ENCODE data around the gene EIF2S3. TPM values are rescaled to one million over a fixed set of nuclear protein-coding genes. Genes with fewer than 3 reads are reported as not detected.

EIF2S3 gene
- total and polyA plus RNA-seq, 2 of the 8 experiments (the other 6 are each of a cell fraction or from before 2014, with no cell fraction given) = 65.5 to 259 TPM

GRCh38 chrX:24113181-24113580, 58.4 kb downstream of the EIF2S3 start:
- Histone ChIP-seq H3K79me1 (ENCODE audit: low read depth, low read length) (no peaks in the 10 kb centered on the region), H4K20me1 (replicated peaks in 1 of 2; ENCODE audit: control insufficient read depth in 1 of 2, insufficient read depth in 2 of 2, low read length in 2 of 2) (no peaks in the 10 kb centered on the region), H3K9ac (replicated peaks in 1 of 4; ENCODE audit: extremely low read depth in 1 of 4, low read depth in 3 of 4, low read length in 3 of 4) (no peak overlapping the region), H3K36me3 (ENCODE audit: control insufficient read depth in 2 of 4, insufficient read depth in 4 of 4, low read length in 3 of 4) (no peaks in the 10 kb centered on the region), H3K4me3 (ENCODE audit: extremely low read depth in 1 of 4, insufficient read depth in 2 of 4, low read depth in 3 of 4, low read length in 4 of 4) (no peak overlapping the region), H4K8ac (ENCODE audit: extremely low read depth, insufficient read depth, low read length) (no peak overlapping the region), H2AFZ (ENCODE audit: low read length) (no peak overlapping the region), H2BK12ac (ENCODE audit: low read depth, low read length) (no peak overlapping the region), H2BK15ac (ENCODE audit: low read length) (no peak overlapping the region), H4K5ac (ENCODE audit: insufficient read length, low read depth, low read length) (no peak overlapping the region), H3K79me2 (ENCODE audit: control insufficient read depth in 1 of 2, insufficient read depth in 2 of 2, low read length in 2 of 2) (no peaks in the 10 kb centered on the region), H3K56ac (replicated peaks; ENCODE audit: insufficient read length, low read depth, low read length) (no peak overlapping the region), H4K91ac (replicated peaks; ENCODE audit: insufficient read length, low read length) (no peak overlapping the region), H3K23me2 (ENCODE audit: low read depth, low read length) (no peaks in the 10 kb centered on the region), H2AK5ac (ENCODE audit: low read depth, low read length) (no peak overlapping the region), H2BK20ac (ENCODE audit: low read length) (no peak overlapping the region), H3K27me3 (replicated peaks in 1 of 4; ENCODE audit: control insufficient read depth in 3 of 4, extremely low read depth in 1 of 4, insufficient read depth in 3 of 4, low read length in 3 of 4) (no peaks in the 10 kb centered on the region), H3K18ac (ENCODE audit: extremely low read depth, low read length) (no peak overlapping the region), H3K14ac (ENCODE audit: insufficient read length) (no peak overlapping the region), H3K4me2 (ENCODE audit: insufficient read depth in 1 of 2, low read depth in 2 of 2, low read length in 2 of 2) (no peak overlapping the region), H3K4ac (replicated peaks; ENCODE audit: insufficient read length, low read depth, low read length) (no peak overlapping the region), H2BK120ac (replicated peaks; ENCODE audit: low read depth, low read length) (no peak overlapping the region), H2BK5ac (ENCODE audit: low read depth, low read length) (no peak overlapping the region), H3K27ac (ENCODE audit: low read depth, low read length) (no peak overlapping the region), H3K23ac (ENCODE audit: insufficient read length) (no peak overlapping the region), H3K4me1 (replicated peaks in 1 of 4; ENCODE audit: control insufficient read depth in 3 of 4, insufficient read depth in 4 of 4, low read length in 3 of 4) (no peaks in the 10 kb centered on the region), H3K9me3 (ENCODE audit: insufficient read depth in 2 of 2, low read depth in 1 of 2, low read length in 1 of 2) (no peaks in the 10 kb centered on the region)
- no peak for TF ChIP-seq BCL11A (IDR thresholded peaks at IDR 0.05; ENCODE audit: low read depth in 2 of 2, low read length in 2 of 2)
- TF ChIP-seq EGR1 (IDR thresholded peaks at IDR 0.05; ENCODE audit: borderline replicate concordance, low read depth, low read length) = no peak
- TF ChIP-seq EP300 (IDR thresholded peaks at IDR 0.05; ENCODE audit: borderline replicate concordance in 1 of 2, low read depth in 2 of 2, low read length in 2 of 2) = no peak
- TF ChIP-seq YY1 (IDR thresholded peaks at IDR 0.05; ENCODE audit: low read depth, low read length) = no peak
- TF ChIP-seq JUND (IDR thresholded peaks at IDR 0.05; ENCODE audit: low read length) = no peak
- no peak for DNase-seq (ENCODE audit: low read depth in 1 of 2, low spot score in 2 of 2)
- POLR2A ChIA-PET (ENCODE audit: partially characterized antibody) = no interaction called here
- CTCF ChIA-PET (ENCODE audit: partially characterized antibody) = no interaction called here
- FAIRE-seq = no peak
- 100% methylated on average over 2 of the region's 2 CpGs; no CpG with 5 or more reads in 1 of the 2 experiments for WGBS, 2 experiments (ENCODE audit: extremely low coverage in 1 of 2, insufficient coverage in 1 of 2, insufficient read length in 1 of 2, insufficient replicate concordance in 2 of 2, low coverage in 1 of 2, low lambda C conversion rate in 2 of 2, missing lambda C conversion rate in 1 of 2)

Data from H1 (cell line).